ENCODE results near the gene TBC1D8. TPM values are rescaled to one million over a fixed set of nuclear protein-coding genes. Genes with fewer than 3 reads are reported as not detected.

Gene TBC1D8
- total and polyA plus RNA-seq, 2 donors (not counting 1 experiment from before 2014, with no cell fraction given): 1.7 to 15.7 TPM

DNA sequence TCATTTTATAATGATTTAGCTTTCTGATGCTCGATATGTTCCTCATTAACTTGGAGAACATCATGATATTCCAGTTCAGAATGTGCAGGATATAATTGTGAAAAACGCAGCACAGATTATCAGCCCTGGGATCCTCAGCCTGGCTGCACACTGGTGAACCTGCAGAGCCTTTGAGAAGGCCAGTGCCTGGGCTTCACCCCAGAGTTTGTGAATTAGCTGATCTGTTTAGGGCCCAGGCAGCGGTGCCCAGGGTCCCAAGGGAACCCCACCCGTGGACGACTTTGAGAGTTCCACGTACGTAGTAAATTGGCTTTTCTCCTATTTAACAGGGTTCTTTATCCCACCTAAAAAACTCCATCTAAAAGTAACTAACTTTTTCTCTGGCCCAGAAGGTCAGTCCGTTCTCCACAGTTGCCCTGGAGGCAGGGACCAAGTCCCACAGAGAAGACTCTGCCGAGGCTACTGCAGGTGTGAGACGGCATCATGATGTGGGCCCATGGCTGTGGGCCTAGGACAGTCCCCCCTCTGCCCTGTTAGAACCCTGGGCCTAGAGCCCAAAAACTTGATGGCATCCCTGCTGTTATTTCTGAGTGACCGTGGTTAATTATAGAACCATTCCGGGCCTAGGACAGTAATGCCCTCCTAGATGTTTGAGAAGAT, 188.7 kb downstream of the TBC1D8 start:
- H2AFZ ChIP-seq (ENCODE audit: insufficient read depth, low read depth, low read length, poor library complexity, severe bottlenecking): no peak overlapping the region
- no peak overlapping the region for H3K27ac ChIP-seq (ENCODE audit: low read length in 2 of 2)
- H3K4me3 Mint-ChIP-seq: no peak overlapping the region
- no peak overlapping the region for H3K27ac Mint-ChIP-seq
- ChIA-PET POLR2A (no interaction called here), CTCF (no interaction called here)
- no peaks in the 10 kb centered on the region for H3K4me1 ChIP-seq (ENCODE audit: control insufficient read depth in 2 of 2, insufficient read depth in 2 of 2, low read length in 2 of 2)
- intact Hi-C loops (cut with micrococcal nuclease): no loop called here
- no peaks in the 10 kb centered on the region for H3K9me3 ChIP-seq (ENCODE audit: control extremely low read depth in 1 of 3, control insufficient read depth in 2 of 3, insufficient read depth in 1 of 3, low read length in 2 of 3)
- no peaks in the 10 kb centered on the region for H3K4me1 Mint-ChIP-seq
- H3K79me2 ChIP-seq (ENCODE audit: control insufficient read depth, insufficient read depth, low read length): no peaks in the 10 kb centered on the region
- WGBS (ENCODE audit: insufficient coverage): 93% methylated on average over 11 of the region's 12 CpGs
- ATAC-seq (ENCODE audit: low read depth): no peak
- no peak overlapping the region for H3K4me3 ChIP-seq (ENCODE audit: control extremely low read depth in 1 of 5, extremely low read depth in 1 of 5, insufficient read depth in 1 of 5, low read depth in 2 of 5, low read length in 4 of 5)
- no peak overlapping the region for H3K9ac ChIP-seq (ENCODE audit: low read length)
- H3K27me3 ChIP-seq (replicated peaks in 1 of 4; ENCODE audit: control extremely low read depth in 1 of 4, control insufficient read depth in 3 of 4, insufficient read depth in 4 of 4, low read length in 3 of 4): no peaks in the 10 kb centered on the region
- peaks cover 12% of the 10 kb centered on the region for H3K27me3 Mint-ChIP-seq
- no peak for DNase-seq
- no peaks in the 10 kb centered on the region for H3K9me3 Mint-ChIP-seq (ENCODE audit: insufficient read depth)
- no peak for TF ChIP-seq EZH2 (IDR thresholded peaks at IDR 0.05; ENCODE audit: borderline replicate concordance, insufficient read depth, low read depth, low read length, poor library complexity, severe bottlenecking)
- TF ChIP-seq, protein P1, sequence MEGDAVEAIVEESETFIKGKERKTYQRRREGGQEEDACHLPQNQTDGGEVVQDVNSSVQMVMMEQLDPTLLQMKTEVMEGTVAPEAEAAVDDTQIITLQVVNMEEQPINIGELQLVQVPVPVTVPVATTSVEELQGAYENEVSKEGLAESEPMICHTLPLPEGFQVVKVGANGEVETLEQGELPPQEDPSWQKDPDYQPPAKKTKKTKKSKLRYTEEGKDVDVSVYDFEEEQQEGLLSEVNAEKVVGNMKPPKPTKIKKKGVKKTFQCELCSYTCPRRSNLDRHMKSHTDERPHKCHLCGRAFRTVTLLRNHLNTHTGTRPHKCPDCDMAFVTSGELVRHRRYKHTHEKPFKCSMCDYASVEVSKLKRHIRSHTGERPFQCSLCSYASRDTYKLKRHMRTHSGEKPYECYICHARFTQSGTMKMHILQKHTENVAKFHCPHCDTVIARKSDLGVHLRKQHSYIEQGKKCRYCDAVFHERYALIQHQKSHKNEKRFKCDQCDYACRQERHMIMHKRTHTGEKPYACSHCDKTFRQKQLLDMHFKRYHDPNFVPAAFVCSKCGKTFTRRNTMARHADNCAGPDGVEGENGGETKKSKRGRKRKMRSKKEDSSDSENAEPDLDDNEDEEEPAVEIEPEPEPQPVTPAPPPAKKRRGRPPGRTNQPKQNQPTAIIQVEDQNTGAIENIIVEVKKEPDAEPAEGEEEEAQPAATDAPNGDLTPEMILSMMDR (IDR thresholded peaks at IDR 0.05): no peak
- H3K4me2 ChIP-seq (replicated peaks; ENCODE audit: low read depth, low read length, poor library complexity, severe bottlenecking): no peak overlapping the region
- H3K36me3 ChIP-seq (replicated peaks in 1 of 2; ENCODE audit: control extremely low read depth in 1 of 2, control insufficient read depth in 1 of 2, extremely low read depth in 1 of 2, insufficient read depth in 2 of 2, low read length in 1 of 2): no peaks in the 10 kb centered on the region
- H4K20me1 ChIP-seq (ENCODE audit: control insufficient read depth, insufficient read depth, low read length, poor library complexity, severe bottlenecking): no peaks in the 10 kb centered on the region

DNA sequence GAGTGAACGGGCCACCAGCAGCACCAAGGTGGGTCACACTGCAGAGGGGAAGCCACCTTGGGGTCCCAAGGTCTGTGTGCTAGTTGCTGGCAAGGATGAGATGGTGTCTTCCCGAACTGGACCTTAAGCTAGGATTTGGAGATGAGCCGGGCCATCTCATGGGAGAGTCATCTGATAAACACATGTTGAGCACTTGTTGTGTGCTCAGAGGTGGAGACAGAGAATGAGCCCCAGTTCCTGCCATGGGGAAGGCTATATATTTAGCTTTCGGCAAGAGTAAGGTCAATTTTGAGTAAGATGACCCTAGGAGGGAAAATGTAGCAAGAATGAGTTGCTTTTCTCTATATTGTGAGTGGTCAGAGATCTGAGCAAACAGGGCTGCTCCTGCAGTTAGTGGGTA, 190.5 kb downstream of the TBC1D8 start:
- Mint-ChIP-seq H3K4me3 (no peak overlapping the region), H3K9me3 (ENCODE audit: insufficient read depth) (no peaks in the 10 kb centered on the region), H3K4me1 (no peaks in the 10 kb centered on the region), H3K27ac (no peak overlapping the region), H3K27me3 (peaks cover 18% of the 10 kb centered on the region)
- ChIA-PET POLR2A (no interaction called here), CTCF (no interaction called here)
- Histone ChIP-seq H3K27me3 (replicated peaks in 1 of 4; ENCODE audit: control extremely low read depth in 1 of 4, control insufficient read depth in 3 of 4, insufficient read depth in 4 of 4, low read length in 3 of 4) (peaks cover 0 to 10% (median 0%) of the 10 kb centered on the region in 4 experiments), H3K4me2 (replicated peaks; ENCODE audit: low read depth, low read length, poor library complexity, severe bottlenecking) (no peak overlapping the region), H3K27ac (ENCODE audit: low read length in 2 of 2) (no peak overlapping the region), H2AFZ (ENCODE audit: insufficient read depth, low read depth, low read length, poor library complexity, severe bottlenecking) (no peak overlapping the region), H3K79me2 (ENCODE audit: control insufficient read depth, insufficient read depth, low read length) (no peaks in the 10 kb centered on the region), H4K20me1 (ENCODE audit: control insufficient read depth, insufficient read depth, low read length, poor library complexity, severe bottlenecking) (no peaks in the 10 kb centered on the region), H3K4me3 (ENCODE audit: control extremely low read depth in 1 of 5, extremely low read depth in 1 of 5, insufficient read depth in 1 of 5, low read depth in 2 of 5, low read length in 4 of 5) (no peak overlapping the region), H3K36me3 (replicated peaks in 1 of 2; ENCODE audit: control extremely low read depth in 1 of 2, control insufficient read depth in 1 of 2, extremely low read depth in 1 of 2, insufficient read depth in 2 of 2, low read length in 1 of 2) (no peaks in the 10 kb centered on the region), H3K4me1 (ENCODE audit: control insufficient read depth in 2 of 2, insufficient read depth in 2 of 2, low read length in 2 of 2) (no peaks in the 10 kb centered on the region), H3K9me3 (ENCODE audit: control extremely low read depth in 1 of 3, control insufficient read depth in 2 of 3, insufficient read depth in 1 of 3, low read length in 2 of 3) (peaks cover 0 to 8% (median 0%) of the 10 kb centered on the region in 3 donors), H3K9ac (ENCODE audit: low read length) (no peak overlapping the region)
- ATAC-seq (ENCODE audit: low read depth): no peak
- no peak for DNase-seq
- WGBS (ENCODE audit: insufficient coverage): 93% methylated on average over 4 of the region's 4 CpGs
- TF ChIP-seq, protein P1 (IDR thresholded peaks at IDR 0.05): no peak
- TF ChIP-seq EZH2 (IDR thresholded peaks at IDR 0.05; ENCODE audit: borderline replicate concordance, insufficient read depth, low read depth, low read length, poor library complexity, severe bottlenecking): no peak
- intact Hi-C loops (cut with micrococcal nuclease): no loop called here

All from B cell (primary cell).